ENCODE results near the gene CCNL1.
A peak's percentile ranks its signal among the peaks of the same experiment; 100 is the strongest.

The CCNL1 gene

GRCh38 chr3:157123621-157124020, 36.3 kb downstream of the CCNL1 start:
- in situ Hi-C loops (cut with HindIII; ENCODE audit: low sequenced_read_pairs): no loop called here
- peak; percentile 61 for DNase-seq (ENCODE audit: low read depth, low spot score)
- TF ChIP-seq, protein P1, sequence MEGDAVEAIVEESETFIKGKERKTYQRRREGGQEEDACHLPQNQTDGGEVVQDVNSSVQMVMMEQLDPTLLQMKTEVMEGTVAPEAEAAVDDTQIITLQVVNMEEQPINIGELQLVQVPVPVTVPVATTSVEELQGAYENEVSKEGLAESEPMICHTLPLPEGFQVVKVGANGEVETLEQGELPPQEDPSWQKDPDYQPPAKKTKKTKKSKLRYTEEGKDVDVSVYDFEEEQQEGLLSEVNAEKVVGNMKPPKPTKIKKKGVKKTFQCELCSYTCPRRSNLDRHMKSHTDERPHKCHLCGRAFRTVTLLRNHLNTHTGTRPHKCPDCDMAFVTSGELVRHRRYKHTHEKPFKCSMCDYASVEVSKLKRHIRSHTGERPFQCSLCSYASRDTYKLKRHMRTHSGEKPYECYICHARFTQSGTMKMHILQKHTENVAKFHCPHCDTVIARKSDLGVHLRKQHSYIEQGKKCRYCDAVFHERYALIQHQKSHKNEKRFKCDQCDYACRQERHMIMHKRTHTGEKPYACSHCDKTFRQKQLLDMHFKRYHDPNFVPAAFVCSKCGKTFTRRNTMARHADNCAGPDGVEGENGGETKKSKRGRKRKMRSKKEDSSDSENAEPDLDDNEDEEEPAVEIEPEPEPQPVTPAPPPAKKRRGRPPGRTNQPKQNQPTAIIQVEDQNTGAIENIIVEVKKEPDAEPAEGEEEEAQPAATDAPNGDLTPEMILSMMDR (IDR thresholded peaks at IDR 0.05; ENCODE audit: low read depth, low read length): no peak
- H3K4me3 ChIP-seq (ENCODE audit: low read depth, low read length): no peak overlapping the region

- no peak for DNase-seq (ENCODE audit: low read depth, low spot score)
- in situ Hi-C loops (cut with HindIII; ENCODE audit: low sequenced_read_pairs): no loop called here
- H3K4me3 ChIP-seq (ENCODE audit: low read depth, low read length): no peak overlapping the region
- TF ChIP-seq, protein P1 (IDR thresholded peaks at IDR 0.05; ENCODE audit: low read depth, low read length): no peak
Measured at GRCh38 chr3:157122832-157123427, 37.0 kb downstream of the CCNL1 start.

- in situ Hi-C loops (cut with HindIII; ENCODE audit: low sequenced_read_pairs): no loop called here
- DNase-seq (ENCODE audit: low read depth, low spot score): peak; percentile 91
- TF ChIP-seq, protein P1 (IDR thresholded peaks at IDR 0.05; ENCODE audit: low read depth, low read length): no peak
- no peak overlapping the region for H3K4me3 ChIP-seq (ENCODE audit: low read depth, low read length)
Measured at GRCh38 chr3:157122116-157122515, 37.8 kb downstream of the CCNL1 start.

GRCh38 chr3:157121522-157121921, 38.4 kb downstream of the CCNL1 start:
- H3K4me3 ChIP-seq (ENCODE audit: low read depth, low read length): no peak overlapping the region
- no peak for DNase-seq (ENCODE audit: low read depth, low spot score)
- TF ChIP-seq, protein P1 (IDR thresholded peaks at IDR 0.05; ENCODE audit: low read depth, low read length): no peak
- in situ Hi-C loops (cut with HindIII; ENCODE audit: low sequenced_read_pairs): no loop called here

- no peak for DNase-seq (ENCODE audit: low read depth, low spot score)
- H3K4me3 ChIP-seq (ENCODE audit: low read depth, low read length): no peak overlapping the region
- TF ChIP-seq, protein P1 (IDR thresholded peaks at IDR 0.05; ENCODE audit: low read depth, low read length): no peak
- in situ Hi-C loops (cut with HindIII; ENCODE audit: low sequenced_read_pairs): no loop called here
Measured at GRCh38 chr3:157120071-157120892, 39.7 kb downstream of the CCNL1 start.

DNA sequence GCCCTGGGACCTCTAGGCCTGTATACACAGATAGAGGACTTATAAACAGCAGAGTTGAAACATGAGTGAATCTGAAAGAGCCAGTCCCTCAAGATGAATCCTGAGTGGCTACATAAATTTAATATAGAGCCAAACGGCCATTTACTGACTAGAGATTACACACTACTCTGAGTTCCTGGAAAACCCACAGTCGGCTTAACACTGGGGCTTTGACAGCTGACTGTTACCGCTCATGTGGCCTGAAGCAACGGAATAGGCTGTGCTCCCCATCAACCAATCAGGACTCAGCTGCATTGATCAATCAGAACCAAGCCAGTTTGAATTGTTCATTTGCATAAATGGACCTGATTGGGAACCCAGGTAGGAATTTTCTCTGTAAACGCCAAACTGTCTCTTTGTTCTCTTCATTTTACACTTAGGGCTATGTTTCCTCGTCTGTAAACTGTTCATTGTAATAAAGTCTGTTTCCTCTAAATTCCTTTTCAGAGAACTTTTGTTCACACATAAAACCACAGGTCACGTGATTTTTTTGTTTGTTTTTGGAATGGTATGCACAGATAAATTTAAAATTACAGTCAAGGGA, 40.5 kb downstream of the CCNL1 start:
- in situ Hi-C loops (cut with HindIII; ENCODE audit: low sequenced_read_pairs): no loop called here
- H3K4me3 ChIP-seq (ENCODE audit: low read depth, low read length): no peak overlapping the region
- TF ChIP-seq, protein P1 (IDR thresholded peaks at IDR 0.05; ENCODE audit: low read depth, low read length): no peak
- DNase-seq (ENCODE audit: low read depth, low spot score): no peak
